NCI-H128 (cell line): Measurements from ENCODE around the gene FAM83D.

Source experiments
- DNase-seq: peaks from one replicate; lab custom pipeline; 2025; ENCODE audit not compliant: unreplicated experiment; lab: John Stamatoyannopoulos, UW

Gene FAM83D

GRCh38 chr20:38895098-38895949 is 30.9 kb upstream of the FAM83D start:
- DNase-seq: no peak

GRCh38 chr20:38896009-38896594 is 30.1 kb upstream of the FAM83D start:
- DNase-seq: no peak

- DNase-seq: no peak
Observed at GRCh38 chr20:38897267-38897666, 28.9 kb upstream of the FAM83D start.

GRCh38 chr20:38900606-38901005 is 25.6 kb upstream of the FAM83D start:
- DNase-seq: no peak

GRCh38 chr20:38902601-38903000 is 23.6 kb upstream of the FAM83D start:
- DNase-seq: no peak

GRCh38 chr20:38903335-38903734 is 22.9 kb upstream of the FAM83D start:
- DNase-seq: no peak

- no peak for DNase-seq
Observed at GRCh38 chr20:38905375-38905774, 20.8 kb upstream of the FAM83D start.

GRCh38 chr20:38907918-38908677 is 18.1 kb upstream of the FAM83D start:
- DNase-seq: no peak

- no peak for DNase-seq
Observed at GRCh38 chr20:38915355-38915754, 10.9 kb upstream of the FAM83D start.

GRCh38 chr20:38917657-38918056 is 8.6 kb upstream of the FAM83D start:
- no peak for DNase-seq

- no peak for DNase-seq
Observed at GRCh38 chr20:38918172-38918571, 8.0 kb upstream of the FAM83D start.

- DNase-seq: no peak
Observed at GRCh38 chr20:38919683-38920082, 6.5 kb upstream of the FAM83D start.

GRCh38 chr20:38920411-38920810 is 5.8 kb upstream of the FAM83D start:
- no peak for DNase-seq

GRCh38 chr20:38920851-38921250 is 5.4 kb upstream of the FAM83D start:
- no peak for DNase-seq

- no peak for DNase-seq
Observed at GRCh38 chr20:38924718-38925117, 1.5 kb upstream of the FAM83D start.

- DNase-seq: no peak
Observed at GRCh38 chr20:38926934-38927616, 858 bp downstream of the FAM83D start.

- no peak for DNase-seq
Observed at GRCh38 chr20:38927902-38928578, 1.8 kb downstream of the FAM83D start.

- no peak for DNase-seq
Observed at GRCh38 chr20:38930242-38930569, 4.0 kb downstream of the FAM83D start.

- no peak for DNase-seq
Observed at GRCh38 chr20:38931984-38932383, 5.8 kb downstream of the FAM83D start.

GRCh38 chr20:38932457-38933120 is 6.4 kb downstream of the FAM83D start:
- no peak for DNase-seq
